GM12878 (cell line): Measurements from ENCODE around the gene ZBED2. TPM values are rescaled to one million over a fixed set of nuclear protein-coding genes. Genes with fewer than 3 reads are reported as not detected.
"Not testable (repeated sequence)": the region's sequence is repeated elsewhere in the genome, so short reads cannot be mapped to it uniquely, and the experiment has no call there.

Experiments
- ATAC-seq: fragments of 200-7000 bp; cut with Tn5 transposase; 3 replicates; pipeline ENCODE4 v1.9.1; 2020; ENCODE audit warnings: mild to moderate bottlenecking, moderate library complexity
- BruUV-seq: library from RNA; stranded (reverse); fragments of 400-500 nt; replicated peaks from 2 replicates; lab custom pipeline; 2021; lab: Mats Ljungman, UMichigan
- CTCF ChIA-PET: fragments of 300-600 bp; sonication (Branson Sonifier 250); formaldehyde crosslinking; extraction: SDS; loops from one replicate; lab custom pipeline; 2021; ENCODE audit warnings: inconsistent platforms; lab: Yijun Ruan, JAX
- POLR2A ChIA-PET: fragments of 350-600 bp; formaldehyde crosslinking; extraction: SDS; loops from one replicate; lab custom pipeline; 2021; ENCODE audit warnings: inconsistent platforms; lab: Charles Lee
- RAD21 ChIA-PET: fragments of 300-600 bp; sonication (Branson Sonifier 250); formaldehyde crosslinking; loops from one replicate; lab custom pipeline; 2023; ENCODE audit warnings: antibody characterized with exemption; ENCODE audit not compliant: unreplicated experiment; lab: Charles Lee
- SMC1A ChIA-PET: fragments of 300-600 bp; sonication (Branson Sonifier 250); formaldehyde crosslinking; loops from one replicate; lab custom pipeline; 2023; ENCODE audit not compliant: unreplicated experiment, uncharacterized antibody; lab: Charles Lee
- DNase-seq: peaks from one replicate; pipeline ENCODE4 v3.0.0-alpha.2; 2011; ENCODE audit warnings: low read depth, low spot score
- FAIRE-seq: peaks from 3 replicates; lab custom pipeline; 2011; peaks lifted over from hg19 to GRCh38; lab: Jason Lieb, UNC
- H2AFZ ChIP-seq: 2 replicates; pipeline ENCODE4 v1.6.0; 2011; ENCODE audit warnings: low read depth, low read length, control low read depth; ENCODE audit not compliant: control insufficient read depth
- H3K27ac ChIP-seq: 2 replicates; pipeline ENCODE4 v1.5.1; 2011; ENCODE audit warnings: control low read depth; ENCODE audit not compliant: control insufficient read depth, insufficient read depth
- H3K27me3 ChIP-seq, 2 experiments: replicated peaks in 1 of 2; 2 replicates each; pipeline versions ENCODE4 v1.6.0 to v1.6.1; 2011; ENCODE audit warnings: low read length in 1 of 2; ENCODE audit not compliant: control insufficient read depth in 2 of 2, insufficient read depth in 2 of 2
- H3K36me3 ChIP-seq, 2 experiments: 2 replicates each; pipeline ENCODE4 v1.5.1; 2011; ENCODE audit warnings: low read length in 1 of 2; ENCODE audit not compliant: control insufficient read depth in 2 of 2, insufficient read depth in 2 of 2
- H3K4me1 ChIP-seq: 2 replicates; pipeline ENCODE4 v1.6.1; 2011; ENCODE audit warnings: mild to moderate bottlenecking, low read length, moderate library complexity, mixed read lengths; ENCODE audit not compliant: control insufficient read depth, insufficient read depth
- H3K4me2 ChIP-seq: 2 replicates; pipeline ENCODE4 v1.6.0; 2011; ENCODE audit warnings: control low read depth; ENCODE audit not compliant: control insufficient read depth, insufficient read depth
- H3K4me3 ChIP-seq: fragments of 200-600 bp; sonication (generic); 2 replicates; pipeline ENCODE4 v1.5.1; 2016
- H3K79me2 ChIP-seq: 2 replicates; pipeline ENCODE4 v1.6.0; 2011; ENCODE audit warnings: low read length; ENCODE audit not compliant: control insufficient read depth, insufficient read depth
- H3K9ac ChIP-seq: 2 replicates; pipeline ENCODE4 v1.8.0; 2011; ENCODE audit warnings: low read length, control low read depth, mixed read lengths; ENCODE audit not compliant: control insufficient read depth, insufficient read depth
- H3K9me3 ChIP-seq: replicated peaks from 3 replicates; pipeline ENCODE4 v1.5.1; 2011; ENCODE audit warnings: mild to moderate bottlenecking, low read length; ENCODE audit not compliant: control insufficient read depth, insufficient read depth
- H4K20me1 ChIP-seq: 2 replicates; pipeline ENCODE4 v1.6.0; 2011; ENCODE audit not compliant: control insufficient read depth, insufficient read depth
- WGBS: methylation state at CpG from one replicate; pipeline ENCODE4 v1.1.6; 2016; ENCODE audit warnings: low lambda C conversion rate; ENCODE audit not compliant: insufficient replicate concordance, insufficient coverage; ENCODE audit errors: missing lambda C conversion rate; 5-methylcytosine and 5-hydroxymethylcytosine counted together
- in situ Hi-C: fragments of 300-500 bp; cut with MboI; formaldehyde crosslinking; loops from 9 replicates; pipeline ENCODE4 v1.14.3; 2018; ENCODE audit warnings: mixed read lengths
- intact Hi-C: fragments of 100-400 bp; cut with micrococcal nuclease; formaldehyde crosslinking; loops from one replicate; pipeline ENCODE4 v1.14.2; 2022; ENCODE audit not compliant: unreplicated experiment
- polyA plus RNA-seq, 11 experiments: library from polyadenylated mRNA; depleted of rRNA in 4 of 11; unstranded in 6 of 11; stranded (reverse) in 5 of 11; fragments of >200 nt; fragmentation: Nextera tagmentation in 4 of 11; fragmentation: Illumina TruSeq in 1 of 11; extraction: Ambion mirVana in 4 of 11; extraction: Trizol in 1 of 11; gene quantifications; 1 replicate in 1 of 11; 2 replicates in 10 of 11; pipeline versions ENCODE4 v1.2.1 to v1.2.3, GENCODE V29; 2011 to 2016; ENCODE audit warnings: inconsistent platforms in 2 of 11, missing spikeins in 2 of 11, low read depth in 1 of 11
- total RNA-seq, 4 experiments: library from RNA; depleted of rRNA in 3 of 4; stranded (reverse); fragments of >200 nt in 3 of 4; fragmentation: Illumina TruSeq in 1 of 4; extraction: Trizol in 1 of 4; gene quantifications; 2 replicates each; pipeline versions ENCODE4 v1.2.1 to v1.2.3, GENCODE V29; 2013 to 2021

The ZBED2 gene
- total and polyA plus RNA-seq, 10 of the 15 experiments (the other 5 are each of a cell fraction or from before 2014, with no cell fraction given): 0.02 to 0.24 (median 0.08) TPM; not detected in 3

- H3K9me3 ChIP-seq, H3K4me3 ChIP-seq, intact Hi-C loops, H3K27ac ChIP-seq, H3K79me2 ChIP-seq, H3K36me3 ChIP-seq, H3K4me1 ChIP-seq, BruUV-seq, RAD21 ChIA-PET, FAIRE-seq, H2AFZ ChIP-seq, H3K9ac ChIP-seq, H3K4me2 ChIP-seq, H4K20me1 ChIP-seq, H3K27me3 ChIP-seq, in situ Hi-C loops, POLR2A ChIA-PET, ATAC-seq, DNase-seq: not testable (repeated sequence)
- CTCF ChIA-PET: interaction anchor here (0.7 to 1.5 kb wide), 2 partner anchors 8 to 22 kb away, joined by 3 to 5 read pairs; no protein-coding TSS in a partner anchor
- SMC1A ChIA-PET: interaction anchor here (1.0 kb wide), 1 partner anchor 18 kb away, joined by 3 read pairs; no protein-coding TSS in a partner anchor
These were observed 35.5 kb upstream of the ZBED2 start for GRCh38 chr3:111630638-111631037.

- ATAC-seq, H3K4me2 ChIP-seq, H3K79me2 ChIP-seq, RAD21 ChIA-PET, in situ Hi-C loops, H3K27me3 ChIP-seq, intact Hi-C loops, H3K4me1 ChIP-seq, H3K9me3 ChIP-seq, H2AFZ ChIP-seq, H3K27ac ChIP-seq, SMC1A ChIA-PET, H4K20me1 ChIP-seq, BruUV-seq, H3K9ac ChIP-seq, DNase-seq, H3K4me3 ChIP-seq, FAIRE-seq, H3K36me3 ChIP-seq: not testable (repeated sequence)
- CTCF ChIA-PET: interaction anchor here (1.0 kb wide), 1 partner anchor 62 kb away, joined by 3 read pairs; no protein-coding TSS in a partner anchor
- 81% methylated on average over 1 of the region's 1 CpG for WGBS
- POLR2A ChIA-PET: interaction anchor here (0.6 kb wide), 1 partner anchor 38 kb away, joined by 3 read pairs; no protein-coding TSS in a partner anchor
These were observed 33.9 kb upstream of the ZBED2 start for GRCh38 chr3:111629018-111629417.
